Middle frontal gyrus (tissue), 1 donor: Measurements from ENCODE around the gene NET1.

Experiments
- DNase-seq: peaks from one replicate; pipeline ENCODE4 v3.0.0-alpha.2; 2015; ENCODE audit warnings: low spot score; ENCODE audit errors: extremely low spot score

The NET1 gene

DNA sequence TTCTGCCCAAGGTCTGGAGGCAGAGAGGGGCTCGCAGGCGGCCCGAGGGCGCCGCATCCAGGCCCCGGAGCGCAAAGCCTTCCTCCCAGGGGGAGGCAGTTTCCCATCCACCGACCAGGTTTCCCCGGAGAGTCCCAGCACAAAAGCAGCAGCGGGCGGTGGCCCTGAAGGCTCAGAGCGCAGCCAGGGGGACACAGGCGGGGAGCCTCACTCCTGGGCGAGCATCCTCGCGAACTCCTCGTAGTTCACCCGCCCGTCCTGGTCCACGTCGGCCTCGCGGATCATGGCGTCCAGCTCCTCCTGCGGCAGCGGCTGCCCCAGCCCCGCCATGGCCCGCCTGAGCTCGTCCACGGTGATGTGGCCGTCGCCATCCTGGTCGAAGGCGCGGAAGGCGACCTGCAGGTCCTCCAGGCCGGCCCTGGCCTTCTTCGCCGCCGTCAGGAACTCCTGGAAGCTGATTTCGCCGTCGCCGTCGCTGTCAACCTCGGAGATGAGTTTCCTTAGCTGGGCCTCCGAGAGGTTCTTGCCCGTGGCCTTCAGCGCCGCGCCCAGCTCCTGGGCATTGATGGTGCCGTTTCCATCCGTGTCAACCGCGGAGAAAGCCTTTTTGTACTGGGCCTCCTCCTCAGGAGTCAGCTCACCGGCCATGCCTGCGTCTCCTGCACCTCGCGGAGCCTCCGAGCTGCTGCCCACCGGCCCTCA lies 86.6 kb downstream of the NET1 start:
- DNase-seq, result no peak

- no peak for DNase-seq
Measured at GRCh38 chr10:5499493-5500140, 87.3 kb downstream of the NET1 start, which contains the start of gene CALML5. TSS of gene CALML5 (minus strand) at chr10:5499570. CDS start at chr10:5499438, 132 bp downstream.

DNA sequence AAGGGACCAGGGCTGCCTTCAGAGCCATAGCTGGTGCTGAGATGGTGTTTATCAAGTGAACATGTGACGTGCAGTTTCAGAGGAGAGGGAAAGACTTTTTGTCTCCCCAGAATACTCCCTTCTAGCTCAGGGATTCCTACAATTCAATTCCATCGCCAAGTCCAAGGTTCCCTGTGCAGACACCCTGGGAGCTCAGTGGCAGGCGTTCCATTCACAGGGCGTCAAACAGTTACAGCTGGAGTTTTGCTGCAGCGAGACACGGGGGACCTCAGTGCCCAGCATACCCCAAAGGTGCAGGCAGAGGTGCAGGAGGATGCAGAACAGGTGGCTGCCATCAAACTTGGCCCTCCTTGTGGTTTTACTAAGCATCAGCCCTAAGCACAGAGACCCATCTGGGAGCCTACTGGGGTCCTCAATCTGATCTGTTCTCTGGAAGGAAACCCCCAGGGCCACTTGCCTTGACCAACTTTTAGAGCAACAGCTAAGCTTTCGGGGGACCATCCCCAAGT lies 87.9 kb downstream of the NET1 start:
- no peak for DNase-seq

DNA sequence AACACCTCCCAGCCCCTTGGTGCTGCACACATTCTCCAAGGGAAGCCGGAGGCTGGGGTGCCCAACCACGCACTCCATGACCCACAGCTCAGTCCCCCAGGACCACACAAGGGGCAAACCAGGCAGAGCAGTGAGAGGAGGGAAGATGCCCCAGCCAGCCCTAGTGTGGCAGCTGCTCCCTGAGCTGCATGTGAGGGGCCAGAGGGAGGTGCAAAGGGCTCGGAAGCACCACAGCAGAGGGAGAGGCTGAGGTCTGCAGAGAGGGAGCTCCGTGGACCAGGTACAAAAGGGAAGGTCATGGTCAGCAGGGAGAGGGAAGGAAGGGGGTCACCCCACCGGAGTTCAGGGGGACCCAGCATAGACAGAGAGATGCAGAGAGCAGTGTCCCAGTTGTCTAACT lies 88.6 kb downstream of the NET1 start:
- DNase-seq, result no peak

- DNase-seq, result no peak
Measured at GRCh38 chr10:5502061-5502521, 89.7 kb downstream of the NET1 start.

- no peak for DNase-seq
Measured at GRCh38 chr10:5502571-5503476, 90.5 kb downstream of the NET1 start.

DNA sequence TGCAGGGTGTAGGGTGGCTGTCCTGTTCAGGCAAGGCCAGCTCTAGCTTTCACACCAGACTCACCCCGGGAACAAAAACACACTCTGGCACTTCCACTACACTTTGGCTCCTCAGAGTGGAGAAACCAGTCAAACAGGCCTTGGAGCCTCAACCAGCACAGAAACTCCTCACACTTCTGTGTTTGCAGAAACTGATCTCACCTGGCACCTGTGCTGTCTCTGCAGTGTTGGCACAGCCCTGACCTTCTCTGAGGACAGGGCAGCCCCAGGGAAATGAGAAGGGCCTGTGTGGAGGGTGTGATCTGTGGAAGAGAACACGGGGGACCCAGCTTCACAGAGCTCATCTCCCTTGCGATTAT lies 91.1 kb downstream of the NET1 start:
- no peak for DNase-seq

- DNase-seq, result no peak
Measured at GRCh38 chr10:5504146-5505072, 92.1 kb downstream of the NET1 start.

GRCh38 chr10:5506246-5506645 lies 93.9 kb downstream of the NET1 start:
- no peak for DNase-seq

GRCh38 chr10:5506751-5507648 lies 94.6 kb downstream of the NET1 start:
- DNase-seq, result no peak

DNA sequence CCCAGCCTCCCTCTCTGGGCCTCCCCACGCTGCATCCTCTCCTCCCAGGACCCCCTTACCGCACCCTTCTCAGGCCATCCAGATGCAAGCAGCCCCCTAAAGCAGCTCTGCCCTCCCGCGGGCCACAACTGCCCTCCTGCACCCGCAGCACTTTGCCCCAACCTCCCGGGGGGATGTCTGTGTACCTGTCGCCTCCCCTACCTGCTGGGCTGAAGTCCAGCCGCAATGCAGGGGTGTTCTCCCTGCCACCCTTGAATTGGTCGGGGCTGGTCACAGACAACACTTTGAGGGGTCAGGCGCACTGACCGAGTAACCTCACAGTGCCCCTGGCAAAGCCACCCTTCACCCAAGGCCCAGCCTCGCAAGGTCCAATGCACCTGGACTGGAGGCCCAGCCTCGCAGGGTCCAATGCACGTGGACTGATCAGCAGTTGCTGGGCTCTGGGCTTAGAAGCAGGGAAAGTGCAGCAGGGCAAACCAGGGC lies 95.3 kb downstream of the NET1 start:
- DNase-seq, result no peak

DNA sequence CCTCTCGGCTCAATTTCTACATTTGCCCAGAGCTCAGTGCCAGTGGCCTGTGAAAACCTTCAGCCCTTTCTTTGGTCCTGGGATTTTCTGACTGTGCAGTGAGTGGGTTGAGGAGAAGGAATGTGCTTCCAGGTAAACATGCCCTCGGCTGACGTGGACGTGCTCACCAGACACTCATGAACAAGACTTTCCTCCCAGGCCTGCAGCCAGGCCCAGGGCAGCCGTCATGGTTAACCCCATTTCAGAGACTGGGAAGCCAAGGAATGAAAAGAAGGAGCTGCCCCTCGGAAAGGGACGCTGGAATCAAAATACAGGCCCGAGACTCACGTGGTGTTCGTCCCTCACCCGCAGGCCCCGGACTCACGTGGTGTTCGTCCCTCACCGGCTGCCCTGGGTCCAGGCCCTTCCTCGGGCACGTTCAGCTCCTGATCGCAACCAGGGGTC lies 95.8 kb downstream of the NET1 start:
- DNase-seq, result no peak
